Body of pancreas (tissue), 4 donors: ENCODE data around the gene PPAN.

Source experiments
- CTCF ChIP-seq, 7 experiments: fragments of 450-650 bp in 4 of 7; fragments of 200-600 bp in 3 of 7; sonication (generic) in 3 of 7; IDR thresholded peaks; one replicate each; pipeline ENCODE4 v1.5.1; 2016 to 2019; ENCODE audit warnings: antibody characterized with exemption in 7 of 7
- POLR2A ChIP-seq, 3 donors: fragments of 450-650 bp; IDR thresholded peaks; one replicate each; pipeline ENCODE4 v1.6.1; 2016; ENCODE audit warnings: antibody characterized with exemption in 3 of 3, mild to moderate bottlenecking in 2 of 3

- no peak for TF ChIP-seq CTCF (IDR thresholded peaks at IDR 0.05)
- no peak for TF ChIP-seq POLR2A (IDR thresholded peaks at IDR 0.05)
These were observed 558 bp upstream of the PPAN start for GRCh38 chr19:10105509-10106099.
